Stimulated activated CD8-positive, alpha-beta memory T cell treated with anti-CD3 and anti-CD28 coated beads, Interleukin-12 subunit alpha, Interleukin-12 subunit beta, amount 100 ng/mL, for 24 hours (primary cell): Measurements from ENCODE around the gene STX1A.

Experiments
- DNase-seq: peaks from one replicate; pipeline ENCODE4 v3.0.0-alpha.2; 2020; ENCODE audit errors: extremely low read depth

STX1A gene

DNA sequence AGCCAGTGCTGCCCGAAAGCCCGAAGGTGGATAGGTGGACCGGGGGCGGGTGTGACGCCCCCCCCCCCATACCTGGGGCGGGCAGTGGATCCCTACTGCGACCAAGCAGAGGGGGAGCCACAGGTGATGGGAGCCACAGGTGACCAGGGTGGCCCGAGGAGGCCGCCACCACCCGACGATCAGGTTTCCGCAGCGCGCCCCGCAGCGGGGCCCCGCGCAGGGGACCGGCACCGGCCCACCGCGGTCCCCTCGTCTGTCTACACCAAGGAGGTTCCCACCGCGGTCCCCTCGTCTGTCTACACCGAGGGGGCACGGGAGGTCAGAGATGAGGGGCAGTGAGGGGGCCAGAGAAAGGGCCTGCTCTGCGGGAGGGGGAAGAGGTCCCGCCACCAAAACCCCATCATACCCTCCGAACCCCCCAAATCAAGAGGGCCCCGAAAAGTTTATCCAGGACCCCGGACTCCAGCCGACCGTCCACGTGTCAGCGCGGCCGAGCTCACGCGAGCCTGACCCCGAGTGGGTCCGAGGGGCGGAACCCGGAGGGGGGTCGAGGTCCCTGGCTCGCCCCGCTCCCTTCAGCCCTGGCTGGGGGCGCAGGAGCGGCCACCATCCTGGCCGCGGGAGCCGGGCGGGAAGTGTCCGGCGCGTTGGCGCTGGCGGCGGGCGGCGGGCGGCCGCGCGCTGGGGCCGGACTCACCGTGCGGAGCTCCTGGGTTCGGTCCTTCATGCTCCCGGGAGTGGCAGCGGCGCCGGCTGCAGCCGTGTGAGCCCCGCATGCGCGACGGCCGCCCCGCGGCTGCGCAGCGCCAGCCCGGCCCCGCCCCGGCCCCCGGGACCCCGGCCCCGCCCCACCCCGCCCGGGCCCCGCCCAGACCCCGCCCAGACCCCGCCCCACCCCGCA is at the start of gene STX1A:
Gene STX1A, minus strand, starts transcription at position 765 of the 901 bp plus-strand sequence. Its CDS starts 38 bp downstream, at position 727.
- no peak for DNase-seq

- DNase-seq: no peak
Observed at GRCh38 chr7:73768641-73769480, 49.4 kb upstream of the STX1A start.

DNA sequence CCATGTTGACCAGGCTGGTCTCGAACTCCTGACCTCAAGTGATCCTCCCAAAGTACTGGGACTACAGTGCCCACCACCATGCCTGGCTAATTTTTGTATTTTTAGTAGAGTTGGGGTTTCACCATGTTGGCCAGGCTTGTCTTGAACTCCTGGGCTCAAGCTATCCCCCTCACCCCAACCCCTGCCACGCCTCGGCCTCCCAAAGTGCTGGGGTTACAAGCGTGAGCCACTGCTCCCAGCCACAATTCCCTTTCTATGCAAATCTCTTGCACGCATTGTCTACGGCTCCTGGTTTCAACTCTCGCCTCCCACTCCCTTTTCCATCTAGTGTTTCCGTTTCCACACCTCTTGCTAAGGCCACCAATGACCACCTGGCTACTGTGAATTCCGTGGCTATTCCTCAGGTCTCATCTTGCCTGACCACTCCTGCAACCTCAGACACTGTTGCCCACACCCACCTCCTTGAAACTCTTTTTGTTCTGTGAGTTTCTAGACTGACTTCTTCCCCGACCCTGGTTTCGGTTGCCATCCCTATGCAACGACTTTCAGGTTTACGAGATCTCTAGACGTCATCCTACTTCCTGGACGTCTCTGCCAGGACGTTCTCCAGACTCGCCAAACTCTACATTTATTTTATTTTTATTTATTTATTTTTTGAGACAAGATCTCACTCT is 47.2 kb upstream of the STX1A start:
- no peak for DNase-seq

- no peak for DNase-seq
Observed at GRCh38 chr7:73762659-73762999, 43.2 kb upstream of the STX1A start.

DNA sequence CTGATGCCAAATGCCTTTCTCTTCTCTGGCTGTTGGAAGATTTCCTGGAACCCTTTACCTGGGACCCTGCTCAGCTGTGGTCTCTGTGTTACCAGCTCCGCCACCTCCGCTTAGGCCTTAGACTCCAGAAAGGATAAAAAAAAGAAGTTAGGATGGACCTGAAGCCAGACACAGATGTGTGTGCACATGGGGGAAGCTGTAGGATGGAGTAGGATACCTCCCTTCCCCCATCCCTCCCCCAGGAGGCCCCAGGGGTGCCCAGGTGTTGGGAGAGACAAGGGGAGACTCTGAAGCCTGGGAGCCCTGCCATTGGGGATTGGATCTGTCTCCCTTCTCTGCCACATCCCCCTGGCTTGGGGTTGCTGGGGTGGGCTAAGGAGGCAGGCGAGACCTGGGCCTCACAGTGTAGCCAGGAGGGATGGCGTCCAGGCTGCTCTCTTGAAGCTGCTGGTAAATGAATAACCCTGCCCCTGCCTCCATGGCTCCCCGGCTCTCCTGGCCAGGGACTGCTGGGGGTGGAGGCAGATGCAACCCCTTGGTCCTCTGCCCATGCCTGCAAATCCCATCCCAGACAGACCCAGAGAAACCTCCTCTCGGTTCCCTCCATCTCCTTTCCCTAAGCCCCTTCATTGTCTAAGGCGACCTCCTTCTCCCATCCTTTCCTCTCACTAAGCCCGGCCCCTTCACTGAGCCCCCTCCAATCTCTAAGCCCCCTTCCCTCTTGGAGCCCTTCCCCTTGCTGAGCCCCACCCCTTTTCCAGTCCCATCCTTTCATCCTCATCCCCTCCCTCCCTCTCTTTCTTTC is 42.6 kb upstream of the STX1A start:
- DNase-seq: no peak

DNA sequence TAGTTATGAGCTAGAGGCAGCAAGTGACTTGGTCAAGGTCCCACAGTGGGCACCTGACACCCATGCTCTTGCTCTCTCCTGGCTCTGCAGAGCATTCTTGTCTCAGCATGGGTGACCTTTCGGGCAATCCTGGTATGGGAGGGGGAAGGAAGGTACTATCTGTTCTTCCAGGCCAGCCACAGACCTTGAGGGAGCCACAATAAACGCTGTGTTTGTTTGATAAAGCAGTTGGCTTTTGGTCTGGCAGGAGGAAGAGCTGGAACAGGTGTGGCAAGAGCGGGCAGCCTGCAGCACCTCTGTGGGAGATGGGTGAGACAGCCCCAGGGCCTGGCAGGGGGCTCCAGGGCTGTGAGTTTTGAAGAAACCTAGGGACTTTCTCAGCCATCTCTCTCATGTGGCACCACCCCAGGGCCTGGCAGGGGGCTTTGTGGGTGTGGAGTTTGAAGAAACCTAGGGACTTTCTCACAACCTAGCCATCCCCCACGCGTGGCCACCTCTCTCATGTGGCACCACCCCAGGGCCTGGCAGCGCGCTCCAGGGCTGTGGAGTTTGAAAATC is 39.2 kb upstream of the STX1A start:
- DNase-seq: no peak

DNA sequence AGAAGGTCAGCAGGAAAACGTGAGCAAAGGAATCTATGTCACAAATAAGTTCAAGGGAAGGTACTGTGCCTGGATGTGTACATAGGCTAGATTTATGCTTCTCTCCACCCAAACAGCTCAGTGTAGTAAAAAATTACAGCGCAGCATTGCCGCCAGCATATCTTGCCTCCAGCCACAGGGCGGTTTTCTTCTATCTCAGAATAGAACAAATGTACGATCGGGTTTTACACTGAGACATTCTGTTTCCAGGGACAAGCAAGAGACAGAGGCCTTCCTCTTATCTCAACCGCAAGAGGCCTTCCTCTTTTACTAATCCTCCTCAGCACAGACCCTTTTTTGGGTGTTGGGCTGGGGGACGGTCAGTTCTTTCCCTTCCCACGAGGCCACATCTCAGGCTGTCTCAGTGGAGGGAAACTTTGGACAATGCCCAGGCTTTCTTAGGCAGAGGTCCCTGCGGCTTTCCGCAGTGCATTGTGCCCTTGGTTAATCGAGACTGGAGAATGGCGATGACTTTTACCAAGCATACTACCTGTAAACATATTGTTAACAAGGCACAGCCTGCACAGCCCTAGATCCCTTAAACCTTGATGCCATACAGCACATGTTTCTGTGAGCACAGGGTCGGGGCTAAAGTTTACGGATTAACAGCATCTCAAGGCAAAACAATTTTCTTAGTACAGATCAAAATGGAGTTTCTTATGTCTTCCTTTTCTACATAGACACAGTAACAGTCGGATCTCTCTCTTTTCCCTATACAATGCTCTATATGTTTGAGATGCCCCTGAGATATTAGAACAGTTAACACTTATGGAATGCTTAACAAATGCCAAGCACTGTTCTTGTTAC is 30.7 kb upstream of the STX1A start:
- DNase-seq: no peak

GRCh38 chr7:73746378-73746777 is 26.9 kb upstream of the STX1A start:
- DNase-seq: no peak

GRCh38 chr7:73742753-73743641 is 23.5 kb upstream of the STX1A start:
- DNase-seq: no peak

DNA sequence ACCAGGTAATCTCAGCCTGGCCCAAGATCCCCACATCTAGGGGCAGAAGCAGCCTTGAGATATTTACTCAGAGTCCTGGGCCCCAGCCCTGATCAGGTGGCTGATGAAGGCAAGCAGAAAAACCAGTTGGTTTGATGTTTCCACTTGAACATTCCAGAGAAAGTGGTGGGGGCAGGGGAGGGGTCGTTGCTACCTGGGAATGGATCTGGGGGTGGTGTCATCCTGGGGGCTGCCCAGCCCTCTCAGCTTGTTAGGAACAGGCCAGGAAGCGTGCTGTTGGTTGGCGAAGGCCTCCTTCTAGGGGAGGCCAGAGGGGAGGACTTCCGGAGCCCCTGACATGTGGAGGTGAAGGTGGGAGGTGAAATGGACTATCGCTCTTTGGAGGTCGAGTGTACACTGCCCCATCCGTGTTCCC is 22.9 kb upstream of the STX1A start:
- no peak for DNase-seq

DNA sequence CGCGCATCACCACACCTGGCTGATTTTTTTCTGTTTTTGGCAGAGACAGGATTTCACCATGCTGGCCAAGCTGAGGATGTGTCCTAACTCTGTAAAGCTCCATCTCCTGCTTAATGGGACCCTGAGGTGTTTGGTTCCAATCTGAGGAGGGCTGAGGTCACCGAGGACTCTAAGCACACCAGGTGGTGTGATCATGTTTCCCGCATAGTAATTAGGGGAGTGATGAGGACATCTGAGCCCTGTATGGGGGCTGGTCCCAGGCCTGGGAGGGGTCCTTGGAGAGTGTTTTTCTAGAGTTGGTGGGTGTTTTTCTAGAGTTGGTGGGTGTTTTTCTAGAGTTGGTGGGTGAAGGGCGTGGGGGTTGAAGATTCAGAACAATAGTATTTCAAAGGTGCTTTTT is 22.1 kb upstream of the STX1A start:
- DNase-seq: no peak

- DNase-seq: no peak
Observed at GRCh38 chr7:73740771-73741170, 21.3 kb upstream of the STX1A start.

GRCh38 chr7:73740212-73740611 is 20.7 kb upstream of the STX1A start:
- no peak for DNase-seq

DNA sequence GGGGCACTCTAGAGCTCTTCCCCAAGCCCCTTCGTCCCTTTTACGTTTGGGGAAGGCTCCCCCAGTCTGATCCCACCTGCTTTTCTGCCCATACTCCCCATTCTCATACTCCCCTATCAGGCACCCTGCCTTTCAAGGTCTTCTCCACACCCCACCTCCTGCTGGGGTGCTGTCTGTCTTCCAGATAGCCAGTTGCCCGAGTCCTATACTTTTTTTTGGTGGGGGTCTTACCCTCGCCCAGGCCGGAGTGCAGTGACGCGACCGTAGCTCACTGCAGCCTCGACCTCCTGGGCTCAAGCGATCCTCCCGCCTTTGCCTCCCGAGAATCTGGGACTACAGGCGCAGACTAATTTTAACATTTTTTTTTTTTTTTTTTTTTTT is 19.9 kb upstream of the STX1A start:
- DNase-seq: no peak

DNA sequence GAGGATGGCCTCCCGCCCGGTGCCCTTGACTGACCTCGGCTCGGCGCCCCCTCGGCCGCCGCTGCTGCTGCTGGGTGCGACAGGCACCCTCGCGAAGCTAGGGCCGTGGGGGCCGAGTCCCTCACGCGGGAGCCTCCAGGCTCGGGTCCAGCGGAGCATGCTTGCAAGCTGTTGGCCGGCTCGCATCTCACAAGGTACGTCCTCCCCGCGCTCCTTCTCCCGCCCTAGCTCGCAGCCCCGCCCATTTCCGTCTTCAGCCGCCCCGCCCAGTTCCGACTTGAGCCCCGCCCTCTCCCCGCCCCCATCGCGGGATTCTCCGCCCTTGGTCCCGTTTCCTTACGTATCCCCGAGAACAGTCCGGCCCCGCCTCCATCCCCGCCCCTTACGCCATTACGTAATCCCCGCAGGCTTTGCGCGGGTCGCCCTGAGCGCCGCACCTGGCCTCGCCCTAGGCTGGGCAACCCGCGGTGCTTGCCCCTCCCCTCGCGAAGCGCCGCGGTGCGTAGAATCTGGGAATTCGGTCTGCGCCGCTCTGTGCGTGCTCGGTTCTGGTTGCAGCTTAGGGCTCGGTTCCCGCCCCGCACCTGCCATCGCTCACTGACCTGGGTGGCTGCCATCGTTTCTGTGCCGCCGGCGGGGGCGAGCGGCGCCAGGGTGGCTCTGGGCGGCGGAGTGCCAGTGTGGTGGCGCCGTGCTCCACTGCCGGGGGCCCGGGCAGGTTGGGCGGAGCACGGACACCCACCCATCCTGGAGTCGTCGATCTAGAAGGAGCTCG is 19.3 kb upstream of the STX1A start, which contains the start of gene ABHD11:
Gene ABHD11, minus strand, starts transcription at position 191 of the 775 bp plus-strand sequence. Its CDS starts 32 bp downstream, at position 159.
- peak; percentile 95 for DNase-seq

- no peak for DNase-seq
Observed at GRCh38 chr7:73738220-73738611, 18.7 kb upstream of the STX1A start.

DNA sequence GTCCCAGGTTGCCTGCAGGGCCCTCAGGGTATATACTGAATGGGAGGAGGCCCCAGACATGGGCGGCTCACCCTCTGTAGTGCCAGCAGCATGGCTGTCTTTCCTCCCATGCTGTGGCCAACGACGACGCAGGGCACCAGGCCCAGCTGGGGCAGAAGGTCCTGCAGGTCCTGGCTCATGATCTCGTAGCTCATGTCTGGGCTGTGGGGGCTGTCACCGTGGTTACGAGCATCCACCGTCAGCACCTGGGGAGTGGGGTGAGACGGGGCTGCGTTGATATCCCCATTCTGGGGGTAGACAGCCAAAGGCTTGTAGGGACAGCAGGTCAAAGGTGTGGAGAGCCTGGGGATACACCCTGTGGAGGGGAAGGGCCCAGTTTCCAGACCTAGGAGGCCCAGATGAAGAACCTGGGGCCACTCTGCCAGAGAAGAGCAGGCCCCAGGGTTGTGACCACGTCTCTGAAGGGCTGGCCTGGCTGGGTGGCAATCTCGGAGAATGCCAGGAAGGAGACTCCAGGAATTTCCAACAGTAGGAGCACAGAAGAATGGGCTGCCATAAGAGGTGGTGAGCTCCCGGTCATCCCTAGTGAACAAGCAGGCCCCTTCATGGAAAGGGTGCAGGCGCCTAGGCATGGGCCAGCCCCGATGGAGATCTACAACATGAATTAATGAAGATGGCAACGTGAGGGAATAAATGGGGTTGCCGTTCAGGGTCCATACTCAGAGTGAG is 18.2 kb upstream of the STX1A start:
- no peak for DNase-seq

DNA sequence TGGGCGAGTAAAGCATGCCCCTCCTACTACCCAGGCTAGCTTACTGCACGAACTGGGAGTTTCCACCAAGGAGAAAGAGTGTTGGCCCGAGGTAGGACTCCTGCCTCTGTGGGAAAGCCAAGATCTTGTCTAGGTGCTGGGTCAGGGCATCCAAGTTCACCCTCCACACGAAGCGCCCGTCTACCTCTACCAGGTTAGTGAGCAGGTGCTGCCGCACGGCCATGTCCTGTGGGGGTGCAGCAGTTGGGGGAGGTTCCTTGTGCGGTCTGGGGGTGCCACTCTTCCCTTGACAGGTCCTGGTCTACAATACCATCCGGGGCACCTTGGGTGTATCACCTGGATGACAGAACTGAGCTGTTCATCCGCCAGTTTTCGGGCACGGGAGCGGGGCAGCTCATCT is 17.4 kb upstream of the STX1A start:
- no peak for DNase-seq
